GM12874 (cell line): Measurements from ENCODE around the gene ZSWIM1.

ENCODE experiments used
- CTCF ChIP-seq: IDR thresholded peaks from 2 replicates; pipeline ENCODE4 v1.5.1; 2011; ENCODE audit warnings: low read depth, mild to moderate bottlenecking, control low read depth, low read length, moderate library complexity; ENCODE audit not compliant: insufficient read depth

Gene ZSWIM1

GRCh38 chr20:45866454-45866853 is 14.6 kb upstream of the ZSWIM1 start:
- no peak for TF ChIP-seq CTCF

GRCh38 chr20:45867136-45867818 is 13.8 kb upstream of the ZSWIM1 start:
- TF ChIP-seq CTCF, result no peak

- TF ChIP-seq CTCF, result no peak
Measured at GRCh38 chr20:45867819-45868176, 13.2 kb upstream of the ZSWIM1 start.

GRCh38 chr20:45872626-45873025 is 8.4 kb upstream of the ZSWIM1 start:
- no peak for TF ChIP-seq CTCF

- TF ChIP-seq CTCF, result no peak
Measured at GRCh38 chr20:45873409-45874103, 7.5 kb upstream of the ZSWIM1 start.

GRCh38 chr20:45874576-45874975 is 6.5 kb upstream of the ZSWIM1 start:
- no peak for TF ChIP-seq CTCF

GRCh38 chr20:45878076-45878761 is 2.8 kb upstream of the ZSWIM1 start:
- TF ChIP-seq CTCF, result no peak
